HG02571 (cell line): ENCODE measurements around the gene SH3BP4.

ENCODE experiments used
- ATAC-seq: cut with Tn5 transposase; IDR thresholded peaks from one replicate; pipeline ENCODE4 v1.9.1; 2021; ENCODE audit warnings: mild to moderate bottlenecking, moderate library complexity; ENCODE audit not compliant: unreplicated experiment

The SH3BP4 gene

GRCh38 chr2:234940527-234940926, 11.3 kb upstream of the SH3BP4 start:
- no peak for ATAC-seq

GRCh38 chr2:234945339-234945873, 6.4 kb upstream of the SH3BP4 start:
- ATAC-seq, result no peak

GRCh38 chr2:234947556-234947955, 4.3 kb upstream of the SH3BP4 start:
- no peak for ATAC-seq

GRCh38 chr2:234949762-234950434, 1.9 kb upstream of the SH3BP4 start:
- no peak for ATAC-seq

- no peak for ATAC-seq
Measured at GRCh38 chr2:234950435-234950729, 1.4 kb upstream of the SH3BP4 start.

GRCh38 chr2:234950730-234951663, 820 bp upstream of the SH3BP4 start:
- no peak for ATAC-seq

GRCh38 chr2:234952270-234953115, 676 bp downstream of the SH3BP4 start:
- no peak for ATAC-seq

- no peak for ATAC-seq
Measured at GRCh38 chr2:234953116-234954031, 1.6 kb downstream of the SH3BP4 start.

- no peak for ATAC-seq
Measured at GRCh38 chr2:234954551-234954992, 2.8 kb downstream of the SH3BP4 start.

GRCh38 chr2:234955091-234955591, 3.3 kb downstream of the SH3BP4 start:
- ATAC-seq, result no peak

GRCh38 chr2:234955971-234956509, 4.2 kb downstream of the SH3BP4 start:
- ATAC-seq, result no peak

- no peak for ATAC-seq
Measured at GRCh38 chr2:234957834-234958135, 6.0 kb downstream of the SH3BP4 start.

GRCh38 chr2:234958311-234958710, 6.5 kb downstream of the SH3BP4 start:
- ATAC-seq, result no peak

GRCh38 chr2:234958746-234959395, 7.1 kb downstream of the SH3BP4 start:
- no peak for ATAC-seq

GRCh38 chr2:234960175-234961088, 8.6 kb downstream of the SH3BP4 start:
- no peak for ATAC-seq

GRCh38 chr2:234961784-234962183, 10.0 kb downstream of the SH3BP4 start:
- no peak for ATAC-seq

- ATAC-seq, result no peak
Measured at GRCh38 chr2:234963773-234964615, 12.2 kb downstream of the SH3BP4 start.
